GM23248 (cell line): ENCODE measurements around the gene TESPA1.

ENCODE experiments used
- EZH2 ChIP-seq: fragments of 200-600 bp; sonication (generic); IDR thresholded peaks from 2 replicates; pipeline ENCODE4 v1.6.1; 2018; ENCODE audit warnings: antibody characterized with exemption, mild to moderate bottlenecking; ENCODE audit not compliant: insufficient read depth, poor library complexity, severe bottlenecking
- EZH2phosphoT487 ChIP-seq: fragments of 200-600 bp; sonication (generic); IDR thresholded peaks from 2 replicates; pipeline ENCODE4 v1.6.1; 2018; ENCODE audit warnings: antibody characterized with exemption, moderate library complexity, mild to moderate bottlenecking, low read depth; ENCODE audit not compliant: insufficient read depth

- no peak for TF ChIP-seq EZH2phosphoT487
- TF ChIP-seq EZH2 = no peak
Observed at GRCh38 chr12:54975272-54975671, 9.3 kb downstream of the TESPA1 start.
